GM12878 (cell line): ENCODE data around the gene TNNC2. TPM values are rescaled to one million over a fixed set of nuclear protein-coding genes. Genes with fewer than 3 reads are reported as not detected.

Experiments used
- ATAC-seq: fragments of 200-7000 bp; cut with Tn5 transposase; 3 replicates; pipeline ENCODE4 v1.9.1; 2020; ENCODE audit warnings: mild to moderate bottlenecking, moderate library complexity
- BruUV-seq: library from RNA; stranded (reverse); fragments of 400-500 nt; replicated peaks from 2 replicates; lab custom pipeline; 2021; lab: Mats Ljungman, UMichigan
- CTCF ChIA-PET: fragments of 300-600 bp; sonication (Branson Sonifier 250); formaldehyde crosslinking; extraction: SDS; loops from one replicate; lab custom pipeline; 2021; ENCODE audit warnings: inconsistent platforms; lab: Yijun Ruan, JAX
- POLR2A ChIA-PET: fragments of 350-600 bp; formaldehyde crosslinking; extraction: SDS; loops from one replicate; lab custom pipeline; 2021; ENCODE audit warnings: inconsistent platforms; lab: Charles Lee
- RAD21 ChIA-PET: fragments of 300-600 bp; sonication (Branson Sonifier 250); formaldehyde crosslinking; loops from one replicate; lab custom pipeline; 2023; ENCODE audit warnings: antibody characterized with exemption; ENCODE audit not compliant: unreplicated experiment; lab: Charles Lee
- SMC1A ChIA-PET: fragments of 300-600 bp; sonication (Branson Sonifier 250); formaldehyde crosslinking; loops from one replicate; lab custom pipeline; 2023; ENCODE audit not compliant: unreplicated experiment, uncharacterized antibody; lab: Charles Lee
- DNase-seq: peaks from one replicate; pipeline ENCODE4 v3.0.0-alpha.2; 2011; ENCODE audit warnings: low read depth, low spot score
- FAIRE-seq: peaks from 3 replicates; lab custom pipeline; 2011; peaks lifted over from hg19 to GRCh38; lab: Jason Lieb, UNC
- H2AFZ ChIP-seq: 2 replicates; pipeline ENCODE4 v1.6.0; 2011; ENCODE audit warnings: low read depth, low read length, control low read depth; ENCODE audit not compliant: control insufficient read depth
- H3K27ac ChIP-seq: 2 replicates; pipeline ENCODE4 v1.5.1; 2011; ENCODE audit warnings: control low read depth; ENCODE audit not compliant: control insufficient read depth, insufficient read depth
- H3K27me3 ChIP-seq, 2 experiments: replicated peaks in 1 of 2; 2 replicates each; pipeline versions ENCODE4 v1.6.0 to v1.6.1; 2011; ENCODE audit warnings: low read length in 1 of 2; ENCODE audit not compliant: control insufficient read depth in 2 of 2, insufficient read depth in 2 of 2
- H3K36me3 ChIP-seq, 2 experiments: 2 replicates each; pipeline ENCODE4 v1.5.1; 2011; ENCODE audit warnings: low read length in 1 of 2; ENCODE audit not compliant: control insufficient read depth in 2 of 2, insufficient read depth in 2 of 2
- H3K4me1 ChIP-seq: 2 replicates; pipeline ENCODE4 v1.6.1; 2011; ENCODE audit warnings: mild to moderate bottlenecking, low read length, moderate library complexity, mixed read lengths; ENCODE audit not compliant: control insufficient read depth, insufficient read depth
- H3K4me2 ChIP-seq: 2 replicates; pipeline ENCODE4 v1.6.0; 2011; ENCODE audit warnings: control low read depth; ENCODE audit not compliant: control insufficient read depth, insufficient read depth
- H3K4me3 ChIP-seq: fragments of 200-600 bp; sonication (generic); 2 replicates; pipeline ENCODE4 v1.5.1; 2016
- H3K79me2 ChIP-seq: 2 replicates; pipeline ENCODE4 v1.6.0; 2011; ENCODE audit warnings: low read length; ENCODE audit not compliant: control insufficient read depth, insufficient read depth
- H3K9ac ChIP-seq: 2 replicates; pipeline ENCODE4 v1.8.0; 2011; ENCODE audit warnings: low read length, control low read depth, mixed read lengths; ENCODE audit not compliant: control insufficient read depth, insufficient read depth
- H3K9me3 ChIP-seq: replicated peaks from 3 replicates; pipeline ENCODE4 v1.5.1; 2011; ENCODE audit warnings: mild to moderate bottlenecking, low read length; ENCODE audit not compliant: control insufficient read depth, insufficient read depth
- H4K20me1 ChIP-seq: 2 replicates; pipeline ENCODE4 v1.6.0; 2011; ENCODE audit not compliant: control insufficient read depth, insufficient read depth
- CBX3 ChIP-seq: fragments of 200-600 bp; sonication (generic); IDR thresholded peaks from 2 replicates; pipeline ENCODE4 v1.6.1; 2016; ENCODE audit warnings: low read depth, borderline replicate concordance
- DPF2 ChIP-seq: fragments of 450-650 bp; IDR thresholded peaks from 2 replicates; pipeline ENCODE4 v1.6.1; 2017; ENCODE audit warnings: mild to moderate bottlenecking
- JUNB ChIP-seq: IDR thresholded peaks from 2 replicates; pipeline ENCODE4 v1.6.1; 2016; ENCODE audit warnings: antibody characterized with exemption, mild to moderate bottlenecking
- PAX5 ChIP-seq: IDR thresholded peaks from 2 replicates; pipeline ENCODE4 v1.6.1; 2011; ENCODE audit warnings: low read depth, low read length, borderline replicate concordance
- RCOR1 ChIP-seq: conservative IDR thresholded peaks from 2 replicates; pipeline ENCODE4 v1.6.1; 2012; ENCODE audit warnings: low read depth, low read length, improper control_type of control experiment
- RELB ChIP-seq: fragments of 450-650 bp; IDR thresholded peaks from 2 replicates; pipeline ENCODE4 v1.6.1; 2017; ENCODE audit warnings: low read depth, mild to moderate bottlenecking, moderate library complexity
- SKIL ChIP-seq: fragments of 450-650 bp; IDR thresholded peaks from 2 replicates; pipeline ENCODE4 v1.6.1; 2017; ENCODE audit warnings: mild to moderate bottlenecking, low read depth, inconsistent platforms; ENCODE audit not compliant: poor library complexity, severe bottlenecking
- TBL1XR1 ChIP-seq: IDR thresholded peaks from 2 replicates; pipeline ENCODE4 v1.6.1; 2012; ENCODE audit warnings: low read depth, low read length, improper control_type of control experiment
- ZBED1 ChIP-seq: IDR thresholded peaks from 2 replicates; pipeline ENCODE4 v1.6.1; 2016; ENCODE audit warnings: borderline replicate concordance
- ZNF592 ChIP-seq: fragments of 450-650 bp; IDR thresholded peaks from 2 replicates; pipeline ENCODE4 v1.6.1; 2017; ENCODE audit warnings: mild to moderate bottlenecking, moderate library complexity
- WGBS: methylation state at CpG from one replicate; pipeline ENCODE4 v1.1.6; 2016; ENCODE audit warnings: low lambda C conversion rate; ENCODE audit not compliant: insufficient replicate concordance, insufficient coverage; ENCODE audit errors: missing lambda C conversion rate; 5-methylcytosine and 5-hydroxymethylcytosine counted together
- in situ Hi-C: fragments of 300-500 bp; cut with MboI; formaldehyde crosslinking; loops from 9 replicates; pipeline ENCODE4 v1.14.3; 2018; ENCODE audit warnings: mixed read lengths
- intact Hi-C: fragments of 100-400 bp; cut with micrococcal nuclease; formaldehyde crosslinking; loops from one replicate; pipeline ENCODE4 v1.14.2; 2022; ENCODE audit not compliant: unreplicated experiment
- polyA plus RNA-seq, 11 experiments: library from polyadenylated mRNA; depleted of rRNA in 4 of 11; unstranded in 6 of 11; stranded (reverse) in 5 of 11; fragments of >200 nt; fragmentation: Nextera tagmentation in 4 of 11; fragmentation: Illumina TruSeq in 1 of 11; extraction: Ambion mirVana in 4 of 11; extraction: Trizol in 1 of 11; gene quantifications; 1 replicate in 1 of 11; 2 replicates in 10 of 11; pipeline versions ENCODE4 v1.2.1 to v1.2.3, GENCODE V29; 2011 to 2016; ENCODE audit warnings: inconsistent platforms in 2 of 11, missing spikeins in 2 of 11, low read depth in 1 of 11
- total RNA-seq, 4 experiments: library from RNA; depleted of rRNA in 3 of 4; stranded (reverse); fragments of >200 nt in 3 of 4; fragmentation: Illumina TruSeq in 1 of 4; extraction: Trizol in 1 of 4; gene quantifications; 2 replicates each; pipeline versions ENCODE4 v1.2.1 to v1.2.3, GENCODE V29; 2013 to 2021

Gene TNNC2
- total and polyA plus RNA-seq, 10 of the 15 experiments (the other 5 are each of a cell fraction or from before 2014, with no cell fraction given) = 0.37 TPM; not detected in 9

GRCh38 chr20:45781391-45781931 is 45.7 kb downstream of the TNNC2 start (continued):
- no peak for TF ChIP-seq SKIL
- TF ChIP-seq CBX3 = no peak
- no peak for TF ChIP-seq JUNB
- no peak for TF ChIP-seq ZBED1
- TF ChIP-seq TBL1XR1 = no peak
- TF ChIP-seq RELB = no peak
- no peak for TF ChIP-seq DPF2

- Histone ChIP-seq H3K9ac (no peak overlapping the region), H2AFZ (no peak overlapping the region), H3K9me3 (no peaks in the 10 kb centered on the region), H3K27ac (no peak overlapping the region), H3K79me2 (no peaks in the 10 kb centered on the region), H3K27me3 (no peaks in the 10 kb centered on the region), H3K4me2 (no peak overlapping the region), H4K20me1 (no peaks in the 10 kb centered on the region), H3K36me3 (no peaks in the 10 kb centered on the region), H3K4me3 (no peak overlapping the region), H3K4me1 (no peaks in the 10 kb centered on the region)
- DNase-seq (no peak), FAIRE-seq (no peak), ATAC-seq (no peak)
- in situ Hi-C loops = no loop called here
- BruUV-seq = no TSS peak
- TF ChIP-seq ZNF592 (no peak), PAX5 (no peak), RCOR1 (no peak)
- ChIA-PET CTCF (interaction anchor here (1.2 to 2.7 kb wide), 3 partner anchors 9 to 19 kb away, joined by 4 to 16 read pairs (median 4); no protein-coding TSS in a partner anchor), POLR2A (no interaction called here), RAD21 (interaction anchor here (0.9 to 2.5 kb wide), 2 partner anchors 9 to 19 kb away, joined by 4 to 9 read pairs; no protein-coding TSS in a partner anchor), SMC1A (interaction anchor here (2.5 kb wide), 1 partner anchor 9 kb away, joined by 11 read pairs; no protein-coding TSS in a partner anchor)
- intact Hi-C loops = no loop called here
- WGBS = 85% methylated on average over 4 of the region's 4 CpGs
These were observed 47.0 kb downstream of the TNNC2 start for GRCh38 chr20:45780159-45780558.
